Ovary (tissue), 9 donors: ENCODE results near the gene NINJ1. TPM values are rescaled to one million over a fixed set of nuclear protein-coding genes. Genes with fewer than 3 reads are reported as not detected.

Experiments used
- DNase-seq, 5 donors: peaks; one replicate each; pipeline ENCODE4 v3.0.0-alpha.2; 2019 to 2020
- H3K27ac ChIP-seq, 2 donors: fragments of 200-600 bp; one replicate each; pipeline versions ENCODE4 v1.5.1 to v1.8.0; 2019 to 2022
- H3K27me3 ChIP-seq: fragments of 200-600 bp; one replicate; pipeline ENCODE4 v1.8.0; 2022
- H3K36me3 ChIP-seq: fragments of 200-600 bp; sonication (generic); one replicate; pipeline ENCODE4 v1.5.1; 2019
- H3K4me1 ChIP-seq: one replicate; pipeline ENCODE4 v1.8.1; 2013; ENCODE audit warnings: mild to moderate bottlenecking, moderate library complexity; ENCODE audit not compliant: insufficient read depth
- H3K4me3 ChIP-seq: fragments of 200-600 bp; sonication (generic); one replicate; pipeline ENCODE4 v1.5.1; 2017
- H3K9me3 ChIP-seq, 2 donors: fragments of 200-600 bp in 1 of 2; sonication (generic) in 1 of 2; one replicate each; pipeline versions ENCODE4 v1.5.1 to v1.8.1; 2013 to 2019; ENCODE audit warnings: mild to moderate bottlenecking in 1 of 2, moderate library complexity in 1 of 2
- EP300 ChIP-seq: sonication (generic); formaldehyde crosslinking; IDR thresholded peaks from one replicate; pipeline ENCODE4 v1.6.1; 2017; ENCODE audit warnings: antibody characterized with exemption
- POLR2A ChIP-seq: fragments of 450-650 bp; IDR thresholded peaks from one replicate; pipeline ENCODE4 v1.6.1; 2017; ENCODE audit warnings: antibody characterized with exemption, mild to moderate bottlenecking, moderate library complexity
- WGBS, 3 donors: extraction: QIAGEN DNeasy Blood & Tissue Kit in 1 of 3; methylation state at CpG; one replicate each; pipeline versions ENCODE4 v1.1.5 to v1.1.7; 2013 to 2017; 5-methylcytosine and 5-hydroxymethylcytosine counted together
- intact Hi-C, 4 donors: fragments of 100-400 bp; cut with DNase I; formaldehyde crosslinking; loops; one replicate each; pipeline versions ENCODE4 v1.11.0 to v1.15.1; 2022 to 2023
- polyA plus RNA-seq, 2 donors: library from polyadenylated mRNA; stranded (reverse); fragments of 200-250 nt in 1 of 2; fragments of 350-450 nt in 1 of 2; fragmentation: Illumina TruSeq in 1 of 2; extraction: RNeasy Lipid Tissue Mini Kit (QIAGEN cat#74804) in 1 of 2; gene quantifications; one replicate each; pipeline ENCODE4 v1.2.3, GENCODE V29; 2013 to 2014
- total RNA-seq, 7 donors: library from RNA; depleted of rRNA in 2 of 7; stranded (reverse); fragments of >200 nt in 2 of 7; fragmentation: NEBNext Ultra II Directional in 3 of 7; extraction: Animal tissue kit (Norgen Biotek cat#: 25700) in 3 of 7; gene quantifications; one replicate each; pipeline versions ENCODE4 v1.1.0 to v1.2.4, GENCODE V29; 2016 to 2023
- TF ChIP-seq, protein P1 (sequence below), 3 donors: fragments of 450-650 bp in 2 of 3; fragments of 200-600 bp in 1 of 3; IDR thresholded peaks; one replicate each; pipeline versions ENCODE4 v1.5.1 to v1.8.0; 2016 to 2022; ENCODE audit warnings: antibody characterized with exemption in 3 of 3, mild to moderate bottlenecking in 1 of 3
- donor health status: DM: no; HTN: no; CAD: no; lungs with moderate emphysema.
- donor health status: DM: no; HTN: no; CAD: no.
- donor health status: Bipolar disorder and iron deficiency.
- donor health status: DM: yes; HTN: yes; CAD: no.
- donor health status: DM: no; HTN: no; CAD: no.
- donor health status: DM: yes; HTN: yes; CAD: no.

Gene NINJ1
- total and polyA plus RNA-seq, 9 donors: 7.5 to 75.2 (median 40.6) TPM

- no peaks in the 10 kb centered on the region for H3K27me3 ChIP-seq
- no peak overlapping the region for H3K27ac ChIP-seq
- H3K36me3 ChIP-seq: no peaks in the 10 kb centered on the region
- intact Hi-C loops: loop anchor here in 1 of 4 donors (5.0 kb wide), 1 partner anchor 195 kb away; no protein-coding TSS in a partner anchor
- DNase-seq: peak; percentile 8 to 34 (median 19)
- WGBS, 3 donors: 81 to 86% (median 85%) methylated on average over 15 of the region's 15 CpGs
- H3K4me1 ChIP-seq: peaks cover 7% of the 10 kb centered on the region
- H3K4me3 ChIP-seq: no peak overlapping the region
- no peak for TF ChIP-seq POLR2A
- TF ChIP-seq, protein P1, sequence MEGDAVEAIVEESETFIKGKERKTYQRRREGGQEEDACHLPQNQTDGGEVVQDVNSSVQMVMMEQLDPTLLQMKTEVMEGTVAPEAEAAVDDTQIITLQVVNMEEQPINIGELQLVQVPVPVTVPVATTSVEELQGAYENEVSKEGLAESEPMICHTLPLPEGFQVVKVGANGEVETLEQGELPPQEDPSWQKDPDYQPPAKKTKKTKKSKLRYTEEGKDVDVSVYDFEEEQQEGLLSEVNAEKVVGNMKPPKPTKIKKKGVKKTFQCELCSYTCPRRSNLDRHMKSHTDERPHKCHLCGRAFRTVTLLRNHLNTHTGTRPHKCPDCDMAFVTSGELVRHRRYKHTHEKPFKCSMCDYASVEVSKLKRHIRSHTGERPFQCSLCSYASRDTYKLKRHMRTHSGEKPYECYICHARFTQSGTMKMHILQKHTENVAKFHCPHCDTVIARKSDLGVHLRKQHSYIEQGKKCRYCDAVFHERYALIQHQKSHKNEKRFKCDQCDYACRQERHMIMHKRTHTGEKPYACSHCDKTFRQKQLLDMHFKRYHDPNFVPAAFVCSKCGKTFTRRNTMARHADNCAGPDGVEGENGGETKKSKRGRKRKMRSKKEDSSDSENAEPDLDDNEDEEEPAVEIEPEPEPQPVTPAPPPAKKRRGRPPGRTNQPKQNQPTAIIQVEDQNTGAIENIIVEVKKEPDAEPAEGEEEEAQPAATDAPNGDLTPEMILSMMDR (IDR thresholded peaks at IDR 0.05): no peak
- TF ChIP-seq EP300: no peak
- H3K9me3 ChIP-seq: no peaks in the 10 kb centered on the region
These were observed 21.8 kb downstream of the NINJ1 start for GRCh38 chr9:93112116-93112863.

- no peak overlapping the region for H3K27ac ChIP-seq
- DNase-seq: peak; percentile 5 to 33 (median 21)
- H3K9me3 ChIP-seq: no peaks in the 10 kb centered on the region
- TF ChIP-seq POLR2A: no peak
- TF ChIP-seq, protein P1 (IDR thresholded peaks at IDR 0.05): no peak
- no peak for TF ChIP-seq EP300
- no peaks in the 10 kb centered on the region for H3K27me3 ChIP-seq
- no peaks in the 10 kb centered on the region for H3K36me3 ChIP-seq
- no peak overlapping the region for H3K4me3 ChIP-seq
- 87 to 93% (median 89%) methylated on average over 18 of the region's 18 CpGs for WGBS, 3 donors
- peaks cover 7% of the 10 kb centered on the region for H3K4me1 ChIP-seq
- intact Hi-C loops: loop anchor here in 1 of 4 donors (5.0 kb wide), 1 partner anchor 196 kb away; no protein-coding TSS in a partner anchor
These were observed 22.5 kb downstream of the NINJ1 start for GRCh38 chr9:93111371-93112115.

- no peak overlapping the region for H3K27ac ChIP-seq
- no peaks in the 10 kb centered on the region for H3K36me3 ChIP-seq
- H3K9me3 ChIP-seq: no peaks in the 10 kb centered on the region
- intact Hi-C loops: loop anchor here in 1 of 4 donors (5.0 kb wide), 1 partner anchor 196 kb away; no protein-coding TSS in a partner anchor
- DNase-seq: peak in 3 of 5 donors; percentile 12 to 25 (median 14)
- TF ChIP-seq POLR2A (no peak), EP300 (no peak)
- TF ChIP-seq, protein P1 (IDR thresholded peaks at IDR 0.05): no peak
- no peak overlapping the region for H3K4me3 ChIP-seq
- no peaks in the 10 kb centered on the region for H3K27me3 ChIP-seq
- peaks cover 2% of the 10 kb centered on the region for H3K4me1 ChIP-seq
- WGBS, 3 donors: 81 to 87% (median 83%) methylated on average over 11 of the region's 11 CpGs
These were observed 23.1 kb downstream of the NINJ1 start for GRCh38 chr9:93111001-93111370.

GRCh38 chr9:93110311-93110855, 23.7 kb downstream of the NINJ1 start:
- Histone ChIP-seq H3K9me3 (no peaks in the 10 kb centered on the region), H3K4me1 (peaks cover 2% of the 10 kb centered on the region), H3K4me3 (no peak overlapping the region), H3K27me3 (no peaks in the 10 kb centered on the region), H3K27ac (no peak overlapping the region), H3K36me3 (no peaks in the 10 kb centered on the region)
- no peak for TF ChIP-seq EP300
- TF ChIP-seq, protein P1 (IDR thresholded peaks at IDR 0.05): no peak
- no peak for TF ChIP-seq POLR2A
- intact Hi-C loops: loop anchor here in 1 of 4 donors (5.0 kb wide), 1 partner anchor 197 kb away; no protein-coding TSS in a partner anchor
- peak; percentile 5 to 33 (median 23) for DNase-seq
- WGBS, 3 donors: 95% methylated on average over 14 of the region's 14 CpGs
